Central memory CD4-positive, alpha-beta T cell (primary cell): ENCODE data around the gene WDR45B.

Source experiments
- DNase-seq: peaks from one replicate; pipeline ENCODE4 v3.0.0; 2022

The WDR45B gene

GRCh38 chr17:82675476-82676245 is 27.4 kb upstream of the WDR45B start:
- no peak for DNase-seq

- no peak for DNase-seq
Measured at GRCh38 chr17:82674656-82675475, 26.6 kb upstream of the WDR45B start.

- DNase-seq = no peak
Measured at GRCh38 chr17:82670661-82671450, 22.6 kb upstream of the WDR45B start.

- DNase-seq = no peak
Measured at GRCh38 chr17:82668631-82669099, 20.4 kb upstream of the WDR45B start.

DNA sequence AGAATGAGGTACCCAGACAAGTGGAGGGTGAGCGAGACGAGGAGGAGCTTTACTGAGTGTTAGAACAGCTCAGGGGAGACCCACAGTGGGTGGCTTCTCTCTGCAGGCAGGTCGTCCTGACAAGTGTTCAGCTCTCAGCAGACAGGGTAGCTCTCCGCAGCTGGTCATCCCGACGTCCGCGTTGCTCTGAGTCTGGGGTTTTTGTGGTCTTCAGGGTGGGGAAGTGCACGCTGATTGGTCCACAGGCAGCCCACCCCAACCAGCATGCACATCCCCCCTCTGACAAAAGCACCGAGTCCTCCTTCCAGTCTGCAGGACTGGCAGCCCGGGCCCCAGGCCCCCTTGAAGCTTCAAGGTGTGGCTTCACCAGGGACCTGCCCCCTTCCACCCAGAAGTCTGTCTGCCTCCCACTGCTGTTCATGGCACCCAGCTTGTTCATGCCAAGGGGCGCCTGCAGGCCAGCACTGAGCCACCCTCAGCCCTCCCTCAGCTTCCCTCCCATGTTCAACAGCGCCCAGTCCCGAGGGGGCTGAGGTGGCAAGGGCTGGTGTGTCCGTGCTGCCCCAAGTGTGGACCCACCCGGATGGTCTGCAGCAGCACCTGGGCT is 19.9 kb upstream of the WDR45B start:
- DNase-seq = no peak

DNA sequence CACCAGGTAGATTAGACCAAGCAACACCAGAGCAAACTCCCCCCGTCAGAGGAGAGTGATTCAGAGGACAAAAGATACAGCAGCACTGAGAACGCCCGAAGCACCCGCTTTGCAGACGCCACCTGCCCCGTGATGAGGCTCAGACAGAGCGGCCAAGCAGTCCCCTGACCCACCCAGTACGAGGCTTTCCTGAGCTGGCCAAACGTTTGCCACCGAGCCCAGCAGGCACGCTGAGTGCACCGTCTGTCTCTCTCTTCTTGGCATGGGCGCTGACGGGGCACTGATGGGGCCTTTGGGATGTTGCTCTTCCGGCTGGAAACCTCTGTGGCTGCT is 19.4 kb upstream of the WDR45B start:
- DNase-seq = no peak

DNA sequence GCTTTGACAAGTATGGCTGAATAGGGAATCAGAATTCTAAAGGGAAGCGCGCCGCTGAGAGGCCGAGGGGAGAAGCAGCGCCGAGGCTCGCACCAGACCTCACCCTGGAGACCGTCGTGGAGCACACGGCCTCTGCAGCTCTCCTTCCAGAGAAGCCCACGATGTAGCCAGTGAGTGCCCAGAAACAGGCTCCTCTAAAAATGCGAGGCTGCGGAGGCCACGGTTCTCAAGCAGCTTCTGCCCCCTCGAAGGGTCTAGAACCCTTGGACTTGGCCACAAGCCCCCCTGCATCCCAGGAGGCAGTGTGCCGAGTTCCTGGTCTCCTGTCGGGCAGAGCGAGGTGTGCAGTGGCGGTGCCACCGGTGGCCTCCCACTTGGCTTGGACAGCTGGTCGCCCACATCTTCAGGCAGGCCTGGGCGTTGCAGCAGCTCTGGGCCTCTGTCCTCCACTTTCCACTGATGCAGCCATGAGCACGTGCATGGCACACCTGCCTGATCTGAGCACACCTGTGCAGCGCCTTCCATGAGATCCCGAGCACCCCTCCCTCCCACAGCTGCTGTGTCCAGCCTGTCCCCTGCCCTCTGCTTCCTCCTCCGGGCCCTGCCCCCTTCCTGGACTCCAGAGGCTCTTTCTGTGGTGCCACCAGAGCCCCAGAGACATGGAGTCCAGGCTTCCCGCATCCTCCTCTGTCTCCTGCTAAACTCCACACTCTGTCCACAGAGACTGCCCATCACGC is 18.9 kb upstream of the WDR45B start:
- no peak for DNase-seq

DNA sequence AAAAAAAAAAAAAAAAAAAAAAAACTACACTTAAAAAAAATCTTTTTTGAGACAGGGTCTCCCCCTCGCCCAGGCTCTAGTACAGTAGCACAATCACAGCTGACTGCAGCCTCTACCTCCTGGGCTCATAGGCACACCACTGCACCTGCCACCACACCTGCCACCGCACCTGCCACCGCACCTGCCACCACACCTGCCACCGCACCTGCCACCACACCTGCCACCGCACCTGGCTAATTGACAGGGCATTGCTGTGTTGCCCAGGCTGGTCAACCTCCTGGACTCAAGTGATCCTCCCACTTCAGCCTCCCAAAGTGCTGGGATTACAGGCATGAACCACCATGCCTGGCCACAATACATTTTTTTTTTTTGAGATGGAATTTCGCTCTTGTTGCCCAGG is 17.6 kb upstream of the WDR45B start:
- DNase-seq = no peak

GRCh38 chr17:82665217-82665616 is 17.0 kb upstream of the WDR45B start:
- DNase-seq = no peak

DNA sequence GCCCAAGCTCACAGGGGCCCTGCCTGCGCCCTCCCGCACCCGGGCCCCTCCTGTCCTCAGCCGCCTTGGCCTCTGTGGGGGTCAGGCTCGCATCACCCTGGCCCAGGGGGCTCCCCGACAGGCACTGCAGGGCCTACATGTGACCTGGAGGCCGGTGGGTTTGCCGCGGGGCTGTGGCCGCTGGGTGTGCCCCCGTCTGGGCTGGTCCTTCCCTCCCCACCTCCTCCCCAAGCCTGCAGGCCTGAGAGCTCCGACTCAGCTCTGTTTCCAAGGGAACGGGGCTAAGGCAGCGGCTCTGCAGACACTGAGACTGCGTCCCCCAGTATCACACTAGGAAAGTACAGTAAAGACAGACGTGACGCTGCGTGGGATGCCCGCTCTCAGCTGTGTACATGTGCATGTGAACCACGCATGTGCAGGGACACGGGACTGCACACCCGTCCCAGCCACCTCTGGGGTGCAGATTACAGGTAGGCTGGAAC is 16.5 kb upstream of the WDR45B start:
- no peak for DNase-seq

DNA sequence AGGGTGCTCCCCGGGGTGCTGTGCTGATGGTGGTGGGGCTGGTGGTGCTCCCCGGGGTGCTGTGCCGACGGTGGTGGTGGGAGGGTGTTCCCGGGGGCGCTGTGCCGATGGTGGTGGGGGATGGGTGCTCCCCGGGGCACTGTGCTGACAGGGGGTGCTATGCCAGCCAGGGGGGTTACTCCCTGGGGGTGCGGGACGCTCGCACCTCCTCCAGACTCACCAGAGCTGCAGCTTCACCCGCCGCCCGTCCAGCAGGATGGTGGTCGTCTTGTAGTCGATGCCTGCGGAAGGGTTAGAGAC is 16.0 kb upstream of the WDR45B start:
- no peak for DNase-seq

- DNase-seq = no peak
Measured at GRCh38 chr17:82663381-82664275, 15.4 kb upstream of the WDR45B start.

- no peak for DNase-seq
Measured at GRCh38 chr17:82662711-82663261, 14.5 kb upstream of the WDR45B start.

DNA sequence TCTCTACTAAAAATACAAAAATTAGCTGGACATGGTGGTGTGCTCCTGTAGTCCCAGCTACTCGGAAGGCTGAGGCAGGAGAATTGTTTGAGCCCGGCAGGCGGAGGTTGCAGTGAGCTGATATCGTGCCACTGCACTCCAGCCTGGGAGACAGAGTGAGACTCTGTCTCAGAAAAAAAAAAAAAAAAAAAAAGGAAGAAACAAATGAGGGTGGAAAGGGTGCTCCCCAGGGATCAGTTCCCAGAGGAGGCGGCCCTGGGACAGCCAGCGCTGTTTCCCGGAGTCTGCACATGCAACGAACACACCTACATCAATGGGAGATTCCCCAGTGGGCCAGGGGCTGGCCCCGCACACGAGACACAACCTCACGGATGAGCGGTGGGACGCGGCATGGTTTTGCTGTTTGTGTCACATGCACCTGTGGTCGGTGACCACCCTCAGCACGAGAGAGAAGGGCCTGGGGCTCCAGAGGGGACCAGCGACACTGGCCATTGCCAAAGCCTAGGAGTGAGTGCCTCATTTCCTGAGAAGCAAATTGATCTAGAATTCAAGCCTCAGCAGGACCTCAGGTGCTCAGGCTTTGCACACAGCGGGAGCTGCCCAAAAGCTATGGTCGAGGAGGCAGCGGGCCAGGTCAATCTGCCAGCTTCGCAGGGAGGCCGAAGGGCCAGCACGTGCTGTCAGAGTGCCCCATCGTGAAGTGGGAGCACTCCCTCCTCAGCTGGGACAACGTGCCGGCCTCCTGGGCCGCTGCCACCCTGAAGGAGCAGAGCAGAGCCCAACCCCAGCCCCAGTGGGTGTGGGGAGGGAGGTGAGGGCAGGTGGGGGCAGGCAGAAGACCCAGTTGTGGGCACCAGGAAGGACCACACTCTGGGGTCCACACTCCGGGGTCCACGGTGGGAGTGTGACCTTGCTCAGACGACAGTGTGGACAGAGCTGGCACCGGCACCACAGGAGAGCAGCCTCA is 13.8 kb upstream of the WDR45B start:
- DNase-seq = no peak

DNA sequence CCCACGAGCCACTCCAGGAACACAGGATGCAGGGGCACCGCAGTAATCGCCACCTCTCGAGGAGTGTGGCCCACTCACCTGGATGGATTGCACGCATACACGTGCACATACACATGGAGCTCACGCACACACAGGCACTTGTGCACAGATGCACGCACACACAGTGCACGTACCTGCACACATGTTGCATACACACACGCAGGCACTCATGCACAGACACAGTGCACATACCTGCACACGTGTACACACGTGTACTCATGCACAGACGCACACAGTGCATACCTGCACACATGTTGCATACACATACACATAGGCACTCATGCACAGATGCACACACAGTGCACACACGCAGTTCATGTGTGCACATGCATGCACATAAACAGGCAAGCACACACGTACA is 11.6 kb upstream of the WDR45B start:
- DNase-seq = no peak

- DNase-seq = no peak
Measured at GRCh38 chr17:82658796-82659452, 10.7 kb upstream of the WDR45B start.

- DNase-seq = no peak
Measured at GRCh38 chr17:82658331-82658730, 10.1 kb upstream of the WDR45B start.

GRCh38 chr17:82657926-82658325 is 9.7 kb upstream of the WDR45B start:
- DNase-seq = no peak

DNA sequence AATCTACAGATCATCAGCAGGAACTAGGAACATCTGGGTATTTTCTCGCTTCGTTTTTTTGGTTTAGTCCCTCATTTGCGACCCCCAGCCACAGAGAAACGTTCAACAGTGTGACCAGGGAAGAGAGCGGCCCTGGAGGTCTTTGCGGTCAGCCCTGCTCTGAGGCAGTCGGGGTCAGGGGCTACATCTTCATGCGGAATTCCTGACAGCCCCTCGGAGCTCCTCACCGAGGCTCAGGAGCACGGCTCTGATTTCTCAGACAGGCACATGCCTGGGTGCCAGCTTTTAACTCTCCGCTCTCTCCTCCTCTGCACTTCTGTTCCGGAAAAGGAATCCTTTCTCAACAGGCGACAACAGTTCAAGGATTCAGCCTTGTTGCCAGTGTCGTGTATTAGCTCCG is 8.0 kb upstream of the WDR45B start:
- no peak for DNase-seq
